Stimulated activated CD4-positive, alpha-beta T cell treated with anti-CD3 and anti-CD28 coated beads, Interleukin-2, amount 100 ng/mL, for 48 hours (primary cell): Measurements from ENCODE around the gene PRTN3.

Source experiments
- DNase-seq, 2 donors: peaks; one replicate each; pipeline ENCODE4 v3.0.0-alpha.2; 2020

PRTN3 gene, protein sequence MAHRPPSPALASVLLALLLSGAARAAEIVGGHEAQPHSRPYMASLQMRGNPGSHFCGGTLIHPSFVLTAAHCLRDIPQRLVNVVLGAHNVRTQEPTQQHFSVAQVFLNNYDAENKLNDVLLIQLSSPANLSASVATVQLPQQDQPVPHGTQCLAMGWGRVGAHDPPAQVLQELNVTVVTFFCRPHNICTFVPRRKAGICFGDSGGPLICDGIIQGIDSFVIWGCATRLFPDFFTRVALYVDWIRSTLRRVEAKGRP

DNA sequence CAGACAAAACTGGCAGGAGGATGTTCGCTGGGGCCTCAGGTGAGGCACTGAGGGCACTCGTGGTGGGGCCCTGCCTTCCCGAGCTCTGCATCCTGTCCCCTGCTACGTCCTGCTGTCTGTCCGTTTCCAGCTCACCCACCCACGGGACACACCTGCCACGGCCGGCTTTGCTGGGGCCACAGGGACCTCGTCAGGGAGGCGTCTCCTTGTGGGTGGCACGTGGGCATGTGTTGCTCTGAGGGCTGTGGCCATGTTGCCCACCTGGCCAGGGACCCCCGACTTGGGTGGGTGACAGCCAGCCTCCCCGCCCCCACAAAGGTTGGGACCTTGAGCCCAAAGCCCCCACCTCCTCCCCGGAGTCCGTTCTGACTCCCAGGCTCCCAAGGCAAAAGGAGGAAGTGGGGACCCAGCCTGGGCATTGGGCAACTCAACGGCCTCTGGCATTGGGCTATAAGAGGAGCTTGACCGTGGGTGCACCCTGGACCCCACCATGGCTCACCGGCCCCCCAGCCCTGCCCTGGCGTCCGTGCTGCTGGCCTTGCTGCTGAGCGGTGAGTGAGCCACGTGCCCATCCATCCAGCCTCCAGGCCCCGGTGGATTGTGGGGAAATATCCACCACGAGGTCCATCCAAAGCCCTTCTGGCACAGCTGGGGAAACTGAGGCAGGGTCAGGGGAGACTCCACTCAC, at the start of gene PRTN3:
TSS of gene PRTN3 (plus strand) at position 481 of the 688 bp plus-strand sequence. CDS start at position 491, 10 bp downstream.
- DNase-seq, result no peak

GRCh38 chr19:791007-791566, 49.7 kb upstream of the PRTN3 start:
- DNase-seq, result no peak

DNA sequence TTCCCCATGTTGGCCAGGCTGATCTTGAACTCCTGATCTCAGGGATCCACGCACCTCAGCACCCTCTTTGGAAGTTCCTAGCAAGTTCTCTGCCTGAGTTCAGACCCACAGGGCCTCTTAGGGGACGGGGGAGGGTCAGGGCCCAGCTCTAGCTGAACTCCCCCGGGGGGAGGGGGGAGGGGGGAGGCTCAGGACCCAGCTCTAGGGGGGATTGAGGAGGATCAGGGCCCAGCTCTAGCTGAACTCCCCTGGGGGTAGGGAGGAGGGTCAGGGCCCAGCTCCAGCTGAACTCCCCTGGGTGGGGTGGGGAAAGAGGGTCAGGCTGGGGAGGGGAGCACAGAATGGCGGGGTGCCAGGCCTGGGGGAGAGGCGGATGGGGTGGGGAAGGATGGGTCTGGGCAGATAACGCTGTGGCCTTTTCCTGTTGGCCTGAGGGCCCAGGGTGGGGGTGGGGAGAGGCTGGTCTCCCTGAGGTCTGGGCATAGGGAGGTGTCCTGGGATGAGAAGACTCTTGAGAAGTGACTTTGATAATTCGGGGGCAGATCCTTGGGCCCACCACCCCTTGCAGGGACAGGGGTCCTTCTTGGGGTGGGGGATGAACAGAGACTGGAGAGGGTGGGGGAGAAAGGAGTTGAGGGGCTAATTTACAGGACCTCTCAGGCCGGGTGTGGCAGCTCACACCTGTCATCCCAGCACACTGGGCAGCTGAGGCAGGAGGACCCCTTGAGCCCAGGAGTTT, 49.1 kb upstream of the PRTN3 start:
- no peak for DNase-seq

DNA sequence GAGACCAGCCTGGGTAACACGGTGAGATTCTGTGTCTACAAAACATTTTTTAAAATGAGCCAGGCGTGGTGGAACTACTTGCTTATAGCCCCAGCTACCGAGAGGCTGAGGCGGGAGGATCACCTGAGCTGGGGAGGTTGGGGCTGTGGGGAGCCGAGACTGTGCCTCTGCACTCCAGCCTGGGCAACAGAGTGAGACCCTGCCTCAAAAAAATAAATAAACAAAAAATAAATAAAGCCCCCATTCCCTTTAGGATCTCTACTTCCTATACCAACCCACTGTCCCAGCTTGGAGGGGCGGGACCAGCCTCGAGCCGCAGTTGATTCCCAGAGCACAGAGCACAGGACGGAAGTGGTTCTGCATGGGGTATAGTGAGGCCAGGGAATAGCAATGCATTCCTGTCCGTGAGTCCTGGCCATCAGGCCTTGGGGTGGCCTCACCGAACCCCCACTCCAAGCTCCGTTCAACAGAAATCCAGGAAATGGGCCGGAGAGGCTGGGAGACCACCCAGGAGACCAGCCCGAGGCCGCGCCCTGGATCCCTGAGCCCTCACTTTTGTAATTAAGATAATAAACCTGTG, 48.4 kb upstream of the PRTN3 start:
- DNase-seq, result no peak

- no peak for DNase-seq
These were observed 47.0 kb upstream of the PRTN3 start for GRCh38 chr19:793806-794205.

DNA sequence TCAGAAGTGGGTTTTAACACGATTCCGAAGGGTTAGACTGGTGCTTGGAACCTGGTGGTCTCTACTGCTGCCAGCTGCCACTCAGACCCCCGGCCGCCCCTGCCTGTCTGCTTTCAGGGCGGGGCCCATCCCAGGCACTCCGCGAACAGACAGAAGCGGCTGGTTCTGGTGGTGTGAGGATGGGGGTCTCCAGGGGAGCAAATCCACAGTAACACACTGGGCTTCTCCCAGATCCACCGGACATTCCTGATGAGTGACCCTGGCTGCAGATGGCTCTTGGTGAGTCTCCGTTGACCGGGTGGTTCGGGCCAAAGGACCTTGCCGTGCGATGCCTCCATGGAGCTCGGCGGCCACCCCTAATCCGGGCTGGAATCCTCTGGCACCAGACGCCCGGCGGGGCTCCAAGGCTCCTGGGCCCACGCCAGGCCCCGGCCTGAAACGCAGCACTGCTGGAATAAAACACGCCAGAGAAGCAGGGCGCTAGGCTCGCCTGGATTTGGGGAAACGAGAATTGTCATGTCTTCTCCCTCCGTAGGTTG, 45.7 kb upstream of the PRTN3 start:
- DNase-seq, result no peak

DNA sequence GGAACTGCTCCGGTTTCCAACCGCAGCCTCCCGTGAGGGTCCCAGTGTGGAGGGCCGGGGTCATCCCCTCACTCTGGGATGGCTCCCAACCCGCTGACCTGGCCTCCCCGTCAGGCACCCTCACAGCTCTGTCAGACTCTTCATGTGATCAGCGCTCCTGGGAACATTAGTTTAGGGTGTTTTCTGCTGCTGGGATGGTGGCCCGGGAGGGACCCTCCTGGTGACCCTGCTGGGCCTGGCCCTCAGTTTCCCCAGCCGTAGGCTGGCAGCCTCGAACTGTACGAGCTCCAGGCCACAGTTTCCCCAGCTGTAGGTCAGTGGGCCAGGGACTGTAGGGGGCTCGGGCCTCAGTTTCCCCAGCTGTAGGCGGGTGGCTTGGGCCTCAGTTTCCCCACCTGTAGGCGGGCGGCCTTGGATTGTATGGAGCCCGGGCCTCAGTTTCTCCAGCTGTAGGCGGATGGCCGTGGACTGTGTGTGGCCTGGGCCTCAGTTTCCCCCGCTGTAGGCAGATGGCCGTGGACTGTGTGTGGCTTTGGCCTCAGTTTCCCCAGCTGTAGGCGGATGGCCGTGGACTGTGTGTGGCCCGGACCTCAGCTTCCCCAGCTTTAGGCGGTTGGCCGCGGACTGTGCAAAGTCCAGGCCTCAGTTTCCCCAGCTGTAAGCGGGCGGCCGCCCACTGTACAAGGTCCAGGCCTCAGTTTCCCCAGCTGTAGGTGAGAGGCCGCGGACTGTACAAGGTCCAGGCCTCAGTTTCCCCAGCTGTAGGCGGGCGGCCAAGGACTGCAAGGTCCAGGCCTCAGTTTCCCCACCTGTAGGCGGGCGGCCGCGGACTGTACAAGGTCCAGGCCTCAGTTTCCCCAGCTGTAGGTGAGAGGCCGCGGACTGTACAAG, 44.9 kb upstream of the PRTN3 start:
- DNase-seq, result no peak

GRCh38 chr19:796692-797527, 43.9 kb upstream of the PRTN3 start, which contains the start of gene PTBP1:
PTBP1 (plus strand) TSS chr19:797452; CDS start chr19:797498, 46 bp downstream.
- DNase-seq, result peak; percentile 97

DNA sequence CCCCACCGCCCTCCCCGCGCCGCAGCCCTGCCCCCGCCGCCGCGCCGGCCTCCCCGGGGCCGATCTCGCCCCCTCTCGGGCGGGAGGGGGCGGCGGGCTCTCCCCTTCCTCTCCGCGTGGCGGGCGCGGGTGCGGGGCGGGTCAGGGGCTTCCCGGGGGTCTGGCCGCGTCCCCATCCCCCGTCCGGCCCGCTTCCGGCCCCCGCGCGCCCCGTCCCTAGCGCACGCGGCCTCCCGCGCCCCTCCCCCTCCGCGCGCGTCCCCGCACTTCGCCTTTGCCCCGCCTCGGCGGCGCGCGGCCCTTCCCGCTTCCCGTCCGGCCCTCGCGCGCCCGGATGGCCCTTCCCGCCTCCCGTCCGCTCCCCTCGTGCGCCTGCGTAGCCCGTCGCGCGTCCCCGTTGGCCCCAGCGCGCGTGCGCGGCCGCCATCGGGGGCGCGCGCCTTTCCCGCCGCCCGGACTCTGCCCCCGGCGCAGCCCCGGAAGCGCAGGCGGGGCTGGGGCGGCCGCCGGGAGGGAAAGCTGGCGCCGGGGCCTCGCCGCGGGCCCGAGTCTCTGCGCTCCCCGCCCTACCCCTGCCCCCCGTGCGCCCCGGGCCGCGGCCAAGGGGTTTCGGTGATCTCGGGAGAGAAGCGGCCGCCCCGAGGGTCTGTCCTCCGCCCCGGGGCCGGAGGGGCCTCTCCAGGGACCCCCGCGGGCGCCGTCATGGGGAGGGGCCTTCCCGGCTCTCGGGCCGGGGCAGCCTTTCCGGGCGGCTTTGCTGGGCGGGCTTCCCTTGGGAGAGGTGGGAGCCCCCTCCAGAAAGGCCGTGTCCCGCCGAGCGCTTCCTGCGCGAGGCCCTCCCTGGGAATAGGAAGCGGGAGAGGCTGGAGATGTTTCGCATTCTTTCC, 43.0 kb upstream of the PRTN3 start:
- DNase-seq, result peak; percentile 88 to 90

DNA sequence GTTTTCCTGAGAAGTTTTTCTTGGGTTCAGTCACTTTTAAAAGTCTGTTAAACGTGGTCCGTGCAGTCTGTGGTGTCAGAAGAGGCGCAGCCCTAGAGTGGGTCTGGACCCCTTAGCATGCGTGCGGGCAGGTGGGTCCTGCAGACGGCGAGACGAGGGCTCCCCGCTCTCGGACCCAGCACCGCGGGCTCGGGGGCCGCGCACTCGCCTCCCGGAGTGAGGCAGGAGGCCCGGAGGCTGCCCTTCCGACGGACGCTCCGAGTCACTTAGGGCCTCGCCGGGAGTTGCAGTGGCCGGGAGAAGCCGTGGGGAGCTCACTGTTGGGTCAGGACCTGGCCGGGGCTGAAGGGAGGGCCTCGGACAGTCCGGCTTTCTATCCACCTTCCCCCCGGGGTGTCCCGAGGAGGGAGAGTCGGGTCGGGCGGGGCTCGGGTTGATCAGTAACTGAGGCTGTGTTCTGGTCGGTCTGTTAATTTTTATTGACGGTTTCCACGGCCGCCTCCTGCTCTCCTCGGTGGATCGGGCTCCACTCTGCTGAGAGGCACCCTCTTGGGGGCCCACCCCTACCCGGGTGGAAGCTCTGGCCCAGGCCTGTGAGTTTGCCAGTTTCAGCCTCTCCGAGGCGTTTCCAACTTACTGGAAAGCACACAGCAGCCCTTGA, 42.3 kb upstream of the PRTN3 start:
- DNase-seq, result no peak

DNA sequence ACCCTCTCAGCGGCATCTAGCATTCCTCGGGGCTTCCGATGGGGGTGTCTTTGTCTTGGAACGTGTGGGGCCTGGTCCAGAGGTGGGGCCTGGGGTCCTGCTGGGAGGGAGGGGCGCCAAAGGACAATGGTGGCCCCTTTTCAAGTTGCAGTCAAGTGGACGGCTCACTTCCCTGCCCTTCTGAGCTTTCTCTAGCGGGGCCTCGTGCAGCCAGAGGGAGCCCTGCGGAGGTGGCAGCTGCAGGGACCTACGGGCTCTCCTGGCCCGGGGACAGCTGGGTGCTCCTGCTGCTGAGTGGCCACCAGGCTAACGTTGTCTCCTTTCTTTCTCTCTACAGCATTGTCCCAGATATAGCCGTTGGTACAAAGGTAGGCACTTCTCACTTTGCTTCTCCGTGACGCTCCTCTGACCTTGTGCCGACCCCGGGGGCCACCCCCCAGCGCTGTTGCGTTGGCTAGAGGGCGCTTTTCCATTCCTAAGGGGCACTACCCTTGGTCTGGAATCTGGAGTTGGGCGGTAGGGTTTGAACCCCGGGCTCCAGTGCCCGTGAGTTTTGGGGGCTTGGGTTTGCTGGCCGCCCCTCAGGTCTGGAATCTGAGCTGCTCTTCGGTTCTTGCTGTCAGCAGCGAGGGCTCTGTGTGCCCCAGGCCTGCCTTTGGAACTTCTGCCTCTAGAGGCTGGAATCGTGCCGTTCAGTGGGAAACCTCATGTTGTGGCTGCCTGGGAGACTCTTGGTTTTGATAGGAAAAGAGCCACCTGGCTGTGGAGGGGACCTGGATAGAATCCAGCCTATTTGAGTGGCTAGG, 41.5 kb upstream of the PRTN3 start:
- no peak for DNase-seq

DNA sequence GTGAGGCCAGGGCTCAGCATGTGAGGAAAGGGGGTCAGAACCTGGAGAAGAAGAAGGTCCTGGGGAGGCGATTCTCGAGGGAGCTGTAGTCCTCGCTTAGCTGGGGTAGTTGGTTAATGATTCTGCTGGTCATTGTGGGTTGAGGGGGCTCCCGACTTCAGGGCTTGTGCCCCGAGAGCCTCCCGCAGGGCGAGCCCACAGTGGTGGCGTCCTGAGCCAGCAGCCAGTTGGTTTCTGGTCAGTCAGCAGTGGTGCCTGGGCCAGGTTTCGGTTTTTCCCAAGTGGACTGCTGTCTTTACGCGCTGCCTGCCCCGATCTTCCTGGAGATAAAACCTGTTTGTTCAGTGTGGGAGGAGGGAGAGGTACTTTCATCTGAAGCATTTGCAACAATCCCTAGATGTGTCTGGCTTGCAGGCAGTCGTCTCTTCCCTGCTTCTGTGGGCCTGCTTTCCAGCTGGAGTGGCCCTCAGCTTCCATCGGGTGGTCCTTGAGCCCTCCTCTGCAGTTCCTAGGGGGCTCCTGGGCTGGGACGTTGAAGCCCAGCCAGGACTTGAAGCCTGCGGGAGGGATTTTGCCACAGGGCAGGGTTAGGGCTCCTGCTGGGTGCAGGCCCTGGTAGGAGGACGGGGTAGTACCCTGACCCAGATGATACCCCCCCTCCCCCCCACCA, 40.3 kb upstream of the PRTN3 start:
- DNase-seq, result no peak

DNA sequence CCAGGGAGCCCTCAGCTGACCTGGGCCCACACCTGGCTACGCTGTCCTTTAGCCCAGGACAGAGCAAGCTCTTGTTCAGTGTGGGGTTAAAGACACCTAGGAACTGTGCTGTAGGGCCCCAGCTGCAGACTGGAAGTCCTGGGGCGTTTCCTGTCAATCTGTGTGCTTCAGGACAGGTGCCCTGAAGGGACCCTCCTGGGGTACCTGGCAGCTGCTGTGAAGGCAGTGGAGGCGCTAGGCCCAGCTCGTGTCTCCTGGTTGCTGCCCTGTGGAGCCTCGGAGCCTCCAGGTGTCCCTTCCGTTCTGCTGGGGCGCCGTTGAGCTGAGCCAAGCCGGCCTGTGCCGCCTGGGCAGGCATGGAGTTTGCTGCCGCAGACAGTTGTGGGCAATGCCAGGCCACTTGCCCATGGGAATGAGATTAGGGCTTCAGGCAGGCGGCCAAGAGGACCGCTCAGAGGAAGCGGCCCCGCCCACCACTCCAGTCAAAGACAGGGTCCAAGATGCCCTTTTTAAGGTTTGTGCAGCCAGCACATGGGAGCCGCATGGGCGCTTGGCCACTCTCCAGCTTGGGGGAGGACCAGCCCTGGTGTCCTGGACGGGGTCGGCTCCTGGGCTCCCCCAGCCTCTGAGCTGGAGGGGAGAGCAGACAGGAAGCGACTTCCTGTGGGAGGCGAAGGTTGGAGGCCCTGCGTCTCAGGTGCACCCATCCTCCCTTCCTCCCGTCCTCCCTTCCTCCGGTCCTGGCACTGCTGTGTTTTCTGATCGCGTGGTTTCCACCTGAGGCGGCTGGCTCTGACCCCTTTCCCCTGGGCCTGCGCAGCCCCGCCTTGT, 39.6 kb upstream of the PRTN3 start:
- DNase-seq, result no peak

DNA sequence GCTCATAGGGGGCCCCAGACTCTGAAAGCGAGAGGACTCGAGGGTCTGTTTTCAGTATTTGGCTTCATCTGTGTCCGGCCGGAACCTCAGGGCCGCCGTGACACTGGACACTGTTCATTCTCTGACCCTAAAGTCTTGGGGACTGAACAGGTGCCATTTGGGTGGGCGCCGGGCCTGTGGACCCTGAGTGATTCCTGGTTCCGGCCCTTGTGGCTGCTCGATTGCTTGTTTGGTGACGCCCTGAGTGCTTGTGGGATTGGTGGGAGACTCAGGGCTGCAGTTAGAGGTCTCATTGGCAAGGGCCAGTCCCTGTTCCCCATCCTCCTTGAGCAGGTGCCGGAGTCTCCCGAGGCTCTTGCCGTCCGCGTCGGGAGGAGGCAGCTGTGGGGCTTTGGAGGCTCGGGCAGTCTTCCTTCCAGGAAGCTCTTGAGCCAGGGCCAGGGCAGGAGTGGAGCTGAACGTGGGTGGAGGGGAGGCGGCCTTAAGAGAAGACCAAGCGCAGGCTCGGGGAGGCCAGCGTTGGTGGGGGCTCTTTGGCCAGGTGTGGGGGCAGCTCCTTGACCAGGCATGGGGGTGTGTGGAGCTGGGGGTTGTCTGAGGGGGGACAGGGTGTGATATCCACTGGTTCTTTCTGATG, 38.8 kb upstream of the PRTN3 start:
- no peak for DNase-seq

DNA sequence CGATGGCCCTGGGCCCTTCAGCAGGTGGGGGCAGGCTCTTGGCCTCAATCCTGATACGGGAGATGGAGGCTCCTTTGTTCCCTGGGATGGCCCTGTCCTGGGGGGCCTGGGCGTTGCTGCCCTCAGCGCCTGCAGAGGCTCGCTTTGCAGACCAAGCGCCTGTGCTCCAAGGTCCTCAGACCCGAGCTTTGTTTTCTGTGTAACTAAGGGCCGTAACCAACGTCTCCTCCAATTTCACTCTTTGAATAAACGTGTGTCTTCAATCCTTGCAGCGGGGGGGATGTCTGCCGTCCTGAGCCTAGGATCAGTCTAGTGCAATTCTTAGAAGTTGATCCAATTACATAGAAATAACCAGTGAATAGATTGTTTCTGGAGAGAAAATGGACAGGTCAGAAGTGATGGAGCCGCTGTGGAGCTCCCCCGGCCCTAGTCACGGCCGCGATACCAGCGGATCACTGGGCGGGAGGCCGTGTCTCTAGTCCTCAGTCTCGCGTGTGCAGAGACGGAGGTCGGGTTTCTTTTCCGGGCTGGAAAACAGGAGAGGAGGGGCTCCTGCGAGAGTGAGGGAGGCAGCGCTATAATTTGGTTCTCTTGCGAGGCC, 38.2 kb upstream of the PRTN3 start:
- no peak for DNase-seq

DNA sequence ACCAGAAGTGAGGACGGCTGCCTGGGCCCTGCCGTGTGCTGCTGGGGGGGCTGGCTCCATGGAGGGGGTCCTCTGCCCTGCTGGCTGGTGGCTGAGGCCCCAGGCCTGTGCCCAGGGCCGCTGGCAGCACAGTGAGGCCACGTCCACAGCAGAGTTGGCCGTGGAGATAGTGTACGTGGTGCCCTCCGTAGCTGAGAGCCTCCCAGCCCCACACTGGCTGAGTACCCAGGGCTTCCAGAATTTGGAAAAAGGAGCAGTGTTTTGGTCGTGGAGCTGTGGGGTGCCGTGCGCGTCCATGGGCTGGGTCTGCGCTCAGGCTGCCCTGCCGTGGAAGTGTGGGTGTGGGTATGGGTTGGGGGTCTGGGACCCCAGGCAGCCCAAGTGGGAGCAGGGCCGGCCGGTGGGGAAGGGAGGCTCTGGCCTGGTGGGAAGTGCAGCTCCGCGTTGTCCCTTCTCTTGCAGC, 37.7 kb upstream of the PRTN3 start:
- no peak for DNase-seq
